GM13977 (cell line): Measurements from ENCODE around the gene RAB3D.

Experiments
- DNase-seq: peaks from one replicate; pipeline ENCODE4 v3.0.0; 2012; ENCODE audit warnings: low spot score
- in situ Hi-C: fragments of 300-500 bp; cut with MboI; formaldehyde crosslinking; loops from one replicate; pipeline ENCODE4 v1.12.0; 2022; ENCODE audit warnings: low sequenced_read_pairs, low pct_unique_long_range_greater_than_20kb, mixed read lengths, inconsistent platforms; ENCODE audit not compliant: unreplicated experiment
- TF ChIP-seq, protein P1 (sequence below): IDR thresholded peaks from 2 replicates; pipeline ENCODE4 v1.5.1; 2012; ENCODE audit warnings: mild to moderate bottlenecking, control low read depth; ENCODE audit not compliant: insufficient read depth; ENCODE audit errors: extremely low read depth, missing control alignments

Gene RAB3D

GRCh38 chr19:11273989-11274388 lies 65.5 kb downstream of the RAB3D start:
- no peak for DNase-seq
- in situ Hi-C loops = no loop called here
- TF ChIP-seq, protein P1, sequence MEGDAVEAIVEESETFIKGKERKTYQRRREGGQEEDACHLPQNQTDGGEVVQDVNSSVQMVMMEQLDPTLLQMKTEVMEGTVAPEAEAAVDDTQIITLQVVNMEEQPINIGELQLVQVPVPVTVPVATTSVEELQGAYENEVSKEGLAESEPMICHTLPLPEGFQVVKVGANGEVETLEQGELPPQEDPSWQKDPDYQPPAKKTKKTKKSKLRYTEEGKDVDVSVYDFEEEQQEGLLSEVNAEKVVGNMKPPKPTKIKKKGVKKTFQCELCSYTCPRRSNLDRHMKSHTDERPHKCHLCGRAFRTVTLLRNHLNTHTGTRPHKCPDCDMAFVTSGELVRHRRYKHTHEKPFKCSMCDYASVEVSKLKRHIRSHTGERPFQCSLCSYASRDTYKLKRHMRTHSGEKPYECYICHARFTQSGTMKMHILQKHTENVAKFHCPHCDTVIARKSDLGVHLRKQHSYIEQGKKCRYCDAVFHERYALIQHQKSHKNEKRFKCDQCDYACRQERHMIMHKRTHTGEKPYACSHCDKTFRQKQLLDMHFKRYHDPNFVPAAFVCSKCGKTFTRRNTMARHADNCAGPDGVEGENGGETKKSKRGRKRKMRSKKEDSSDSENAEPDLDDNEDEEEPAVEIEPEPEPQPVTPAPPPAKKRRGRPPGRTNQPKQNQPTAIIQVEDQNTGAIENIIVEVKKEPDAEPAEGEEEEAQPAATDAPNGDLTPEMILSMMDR = no peak

GRCh38 chr19:11273296-11273695 lies 66.2 kb downstream of the RAB3D start:
- in situ Hi-C loops = no loop called here
- TF ChIP-seq, protein P1 = no peak
- DNase-seq = no peak
